GM18511 (cell line): ENCODE data around the gene CDK14.

Experiments used
- ATAC-seq: cut with Tn5 transposase; IDR thresholded peaks from one replicate; pipeline ENCODE4 v1.9.1; 2021; ENCODE audit warnings: mild to moderate bottlenecking, moderate library complexity; ENCODE audit not compliant: unreplicated experiment

Gene CDK14

GRCh38 chr7:90984692-90985091 lies 388.6 kb downstream of the CDK14 start:
- ATAC-seq, result no peak

- no peak for ATAC-seq
Observed at GRCh38 chr7:90988516-90988915, 392.4 kb downstream of the CDK14 start.

- no peak for ATAC-seq
Observed at GRCh38 chr7:90988996-90989765, 393.1 kb downstream of the CDK14 start.

- ATAC-seq, result no peak
Observed at GRCh38 chr7:90994121-90994520, 398.0 kb downstream of the CDK14 start.

- ATAC-seq, result no peak
Observed at GRCh38 chr7:90994601-90995000, 398.5 kb downstream of the CDK14 start.

- ATAC-seq, result no peak
Observed at GRCh38 chr7:90995996-90996395, 399.9 kb downstream of the CDK14 start.

- ATAC-seq, result no peak
Observed at GRCh38 chr7:90999989-91000979, 404.2 kb downstream of the CDK14 start.

GRCh38 chr7:91005024-91005423 lies 408.9 kb downstream of the CDK14 start:
- ATAC-seq, result no peak

- no peak for ATAC-seq
Observed at GRCh38 chr7:91005841-91006240, 409.7 kb downstream of the CDK14 start.

GRCh38 chr7:91007371-91007770 lies 411.2 kb downstream of the CDK14 start:
- no peak for ATAC-seq

GRCh38 chr7:91013078-91013477 lies 417.0 kb downstream of the CDK14 start:
- ATAC-seq, result peak; percentile 49

- no peak for ATAC-seq
Observed at GRCh38 chr7:91019686-91020385, 423.7 kb downstream of the CDK14 start.

- no peak for ATAC-seq
Observed at GRCh38 chr7:91020636-91021385, 424.7 kb downstream of the CDK14 start.

- ATAC-seq, result no peak
Observed at GRCh38 chr7:91021956-91022355, 425.8 kb downstream of the CDK14 start.

GRCh38 chr7:91025906-91026390 lies 429.8 kb downstream of the CDK14 start:
- no peak for ATAC-seq

- no peak for ATAC-seq
Observed at GRCh38 chr7:91029688-91030087, 433.6 kb downstream of the CDK14 start.

- ATAC-seq, result no peak
Observed at GRCh38 chr7:91030680-91031380, 434.7 kb downstream of the CDK14 start.

GRCh38 chr7:91031757-91032156 lies 435.6 kb downstream of the CDK14 start:
- no peak for ATAC-seq

- ATAC-seq, result no peak
Observed at GRCh38 chr7:91033574-91033973, 437.5 kb downstream of the CDK14 start.
